ENCODE measurements around the gene PRSS53. TPM values are rescaled to one million over a fixed set of nuclear protein-coding genes. Genes with fewer than 3 reads are reported as not detected.

The PRSS53 gene
- total RNA-seq, 1 experiment from 2014 or later = 7.0 TPM

DNA sequence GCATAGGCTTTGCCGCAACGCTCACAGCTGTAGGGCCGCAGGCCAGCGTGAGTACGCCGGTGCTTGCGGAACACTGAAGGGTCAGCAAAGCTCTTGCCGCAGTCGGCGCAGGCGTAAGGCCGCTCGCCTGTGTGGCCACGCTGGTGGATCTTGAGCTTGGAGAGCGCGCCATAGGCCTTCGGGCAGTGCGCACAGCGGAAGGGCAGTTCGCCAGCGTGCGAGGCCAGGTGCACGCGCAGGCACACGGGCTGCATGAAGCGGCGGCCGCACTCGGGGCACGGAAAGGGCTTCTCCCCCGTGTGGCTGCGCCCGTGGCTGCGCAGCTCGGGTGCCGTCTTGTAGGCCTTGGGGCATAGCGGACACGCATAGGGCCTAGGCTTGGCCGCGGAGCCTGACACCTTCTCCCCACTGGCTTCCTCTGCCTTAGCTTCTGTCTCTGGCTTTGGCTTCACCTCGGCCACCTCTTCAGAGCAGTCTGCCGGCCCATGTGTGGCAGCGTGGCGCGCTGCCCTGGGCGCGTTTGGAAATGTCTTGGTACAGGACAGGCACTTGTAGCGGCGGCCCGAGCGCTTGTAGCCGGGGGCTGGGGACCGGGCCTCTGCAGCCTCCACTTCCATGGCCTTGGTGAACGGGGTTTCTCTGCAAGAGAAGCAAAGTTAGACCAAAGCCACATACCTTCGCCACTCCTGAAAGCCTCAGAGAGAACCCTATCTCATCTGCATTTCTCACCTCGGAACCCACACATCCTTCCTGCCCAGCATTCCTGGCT lies 24.7 kb downstream of the PRSS53 start:
- Mint-ChIP-seq H3K4me3 (ENCODE audit: low read depth, unreplicated experiment) (no peak overlapping the region), H3K36me3 (ENCODE audit: insufficient read depth, unreplicated experiment) (peaks cover 49% of the 10 kb centered on the region), H3K27ac (ENCODE audit: unreplicated experiment) (no peak overlapping the region), H3K27me3 (ENCODE audit: unreplicated experiment) (no peaks in the 10 kb centered on the region), H3K4me1 (ENCODE audit: low read depth, unreplicated experiment) (peaks cover 7% of the 10 kb centered on the region), H3K9me3 (ENCODE audit: low read depth, unreplicated experiment) (no peaks in the 10 kb centered on the region)
- TF ChIP-seq, protein P1, sequence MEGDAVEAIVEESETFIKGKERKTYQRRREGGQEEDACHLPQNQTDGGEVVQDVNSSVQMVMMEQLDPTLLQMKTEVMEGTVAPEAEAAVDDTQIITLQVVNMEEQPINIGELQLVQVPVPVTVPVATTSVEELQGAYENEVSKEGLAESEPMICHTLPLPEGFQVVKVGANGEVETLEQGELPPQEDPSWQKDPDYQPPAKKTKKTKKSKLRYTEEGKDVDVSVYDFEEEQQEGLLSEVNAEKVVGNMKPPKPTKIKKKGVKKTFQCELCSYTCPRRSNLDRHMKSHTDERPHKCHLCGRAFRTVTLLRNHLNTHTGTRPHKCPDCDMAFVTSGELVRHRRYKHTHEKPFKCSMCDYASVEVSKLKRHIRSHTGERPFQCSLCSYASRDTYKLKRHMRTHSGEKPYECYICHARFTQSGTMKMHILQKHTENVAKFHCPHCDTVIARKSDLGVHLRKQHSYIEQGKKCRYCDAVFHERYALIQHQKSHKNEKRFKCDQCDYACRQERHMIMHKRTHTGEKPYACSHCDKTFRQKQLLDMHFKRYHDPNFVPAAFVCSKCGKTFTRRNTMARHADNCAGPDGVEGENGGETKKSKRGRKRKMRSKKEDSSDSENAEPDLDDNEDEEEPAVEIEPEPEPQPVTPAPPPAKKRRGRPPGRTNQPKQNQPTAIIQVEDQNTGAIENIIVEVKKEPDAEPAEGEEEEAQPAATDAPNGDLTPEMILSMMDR (IDR thresholded peaks at IDR 0.05; ENCODE audit: unreplicated experiment) = no peak
- CTCF ChIA-PET = no interaction called here
- intact Hi-C loops (cut with micrococcal nuclease; ENCODE audit: unreplicated experiment) = no loop called here
- no TSS peak for BruUV-seq (replicated peaks)
- no peak for DNase-seq

DNA sequence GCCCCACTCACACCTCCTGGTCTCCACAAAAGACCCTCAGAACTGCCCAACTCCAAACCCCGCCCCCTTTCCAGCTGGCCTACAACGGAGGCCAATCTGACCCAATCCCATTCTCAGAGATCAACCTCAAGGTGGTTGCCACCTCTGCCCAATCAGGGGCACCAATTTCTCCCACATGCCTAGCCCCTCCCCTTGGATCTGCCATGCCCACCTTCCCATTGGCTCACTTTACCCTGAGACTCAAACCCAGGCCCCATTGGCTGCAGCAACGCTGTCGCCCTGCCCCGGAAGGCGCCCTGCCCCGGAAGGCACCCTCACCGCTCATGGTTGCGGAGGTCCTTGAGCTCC lies 25.3 kb downstream of the PRSS53 start:
- peaks cover 7% of the 10 kb centered on the region for H3K4me1 Mint-ChIP-seq (ENCODE audit: low read depth, unreplicated experiment)

GRCh38 chr16:31061813-31062440 lies 26.8 kb downstream of the PRSS53 start:
- CTCF ChIA-PET = no interaction called here
- no peak for DNase-seq
- no TSS peak for BruUV-seq (replicated peaks)
- TF ChIP-seq, protein P1 (IDR thresholded peaks at IDR 0.05; ENCODE audit: unreplicated experiment) = no peak
- intact Hi-C loops (cut with micrococcal nuclease; ENCODE audit: unreplicated experiment) = no loop called here
- Mint-ChIP-seq H3K36me3 (ENCODE audit: insufficient read depth, unreplicated experiment) (peaks cover 55% of the 10 kb centered on the region), H3K4me1 (ENCODE audit: low read depth, unreplicated experiment) (peaks cover 7% of the 10 kb centered on the region), H3K27ac (ENCODE audit: unreplicated experiment) (no peak overlapping the region), H3K27me3 (ENCODE audit: unreplicated experiment) (no peaks in the 10 kb centered on the region), H3K4me3 (ENCODE audit: low read depth, unreplicated experiment) (no peak overlapping the region), H3K9me3 (ENCODE audit: low read depth, unreplicated experiment) (no peaks in the 10 kb centered on the region)

More for the DNA sequence above, 25.3 kb downstream of the PRSS53 start:
- H3K36me3 Mint-ChIP-seq (ENCODE audit: insufficient read depth, unreplicated experiment) = peaks cover 49% of the 10 kb centered on the region
- H3K27me3 Mint-ChIP-seq (ENCODE audit: unreplicated experiment) = no peaks in the 10 kb centered on the region
- no peak for DNase-seq
- TF ChIP-seq, protein P1 (IDR thresholded peaks at IDR 0.05; ENCODE audit: unreplicated experiment) = no peak
- no peaks in the 10 kb centered on the region for H3K9me3 Mint-ChIP-seq (ENCODE audit: low read depth, unreplicated experiment)
- H3K27ac Mint-ChIP-seq (ENCODE audit: unreplicated experiment) = no peak overlapping the region
- no peak overlapping the region for H3K4me3 Mint-ChIP-seq (ENCODE audit: low read depth, unreplicated experiment)
- CTCF ChIA-PET = no interaction called here
- intact Hi-C loops (cut with micrococcal nuclease; ENCODE audit: unreplicated experiment) = no loop called here
- no TSS peak for BruUV-seq (replicated peaks)

DNA sequence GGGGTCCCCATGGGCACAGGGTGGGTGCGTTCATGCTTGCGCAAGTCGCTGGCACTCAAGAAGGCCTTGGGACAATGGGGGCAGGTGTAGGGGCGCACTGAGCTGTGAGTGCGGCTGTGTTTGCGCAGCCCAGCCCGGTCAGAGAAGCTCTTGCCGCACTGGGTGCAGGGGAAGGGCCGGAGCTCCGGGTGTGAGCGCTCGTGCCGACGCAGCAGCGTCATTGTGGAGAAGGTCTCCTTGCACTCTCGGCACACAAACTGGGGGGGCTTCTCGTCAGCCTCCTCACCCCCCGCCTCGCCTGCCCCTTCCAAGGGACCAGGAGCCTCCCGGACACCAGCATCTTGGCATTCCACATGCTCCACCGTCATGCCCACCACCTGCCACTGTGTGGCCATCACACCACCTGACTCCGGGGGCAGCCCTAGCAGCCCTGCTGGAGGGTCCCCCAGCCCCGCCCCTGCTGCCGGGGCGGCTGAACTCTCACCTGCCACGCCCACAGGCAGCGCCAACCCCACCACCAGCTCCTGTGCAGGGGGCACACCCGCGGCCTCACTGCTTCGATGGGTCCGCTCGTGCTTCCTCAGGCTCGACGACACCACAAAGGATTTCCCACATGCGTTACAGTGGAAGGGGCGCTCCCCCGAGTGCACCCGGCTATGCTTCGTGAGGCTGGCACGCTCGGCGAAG lies 27.5 kb downstream of the PRSS53 start:
- intact Hi-C loops (cut with micrococcal nuclease; ENCODE audit: unreplicated experiment) = no loop called here
- Mint-ChIP-seq H3K27me3 (ENCODE audit: unreplicated experiment) (no peaks in the 10 kb centered on the region), H3K4me3 (ENCODE audit: low read depth, unreplicated experiment) (no peak overlapping the region), H3K27ac (ENCODE audit: unreplicated experiment) (no peak overlapping the region), H3K9me3 (ENCODE audit: low read depth, unreplicated experiment) (no peaks in the 10 kb centered on the region), H3K36me3 (ENCODE audit: insufficient read depth, unreplicated experiment) (peaks cover 61% of the 10 kb centered on the region), H3K4me1 (ENCODE audit: low read depth, unreplicated experiment) (peaks cover 7% of the 10 kb centered on the region)
- DNase-seq = no peak
- BruUV-seq (replicated peaks) = no TSS peak
- TF ChIP-seq, protein P1 (IDR thresholded peaks at IDR 0.05; ENCODE audit: unreplicated experiment) = no peak
- CTCF ChIA-PET = no interaction called here

All from Calu3 (cell line).